ES-I3 (cell line): ENCODE data around the gene ZNF580.

Source experiments
- H3K36me3 ChIP-seq: 2 replicates; pipeline ENCODE4 v1.6.1; 2013; ENCODE audit warnings: mild to moderate bottlenecking, low read length, control low read depth, moderate library complexity; ENCODE audit not compliant: insufficient read depth
- H3K4me1 ChIP-seq: 2 replicates; pipeline ENCODE4 v1.6.1; 2013; ENCODE audit warnings: mild to moderate bottlenecking, control low read depth, low read length; ENCODE audit not compliant: insufficient read depth
- H3K9ac ChIP-seq: 2 replicates; pipeline ENCODE4 v1.6.1; 2013; ENCODE audit warnings: low read depth, mild to moderate bottlenecking, low read length, moderate library complexity
- H3K9me3 ChIP-seq: 2 replicates; pipeline ENCODE4 v1.6.1; 2013; ENCODE audit warnings: mild to moderate bottlenecking, low read length, moderate library complexity; ENCODE audit not compliant: control insufficient read depth, insufficient read depth

Gene ZNF580

GRCh38 chr19:55684946-55685681, 44.3 kb downstream of the ZNF580 start:
- H3K9me3 ChIP-seq, result no peaks in the 10 kb centered on the region
- H3K9ac ChIP-seq, result no peak overlapping the region
- H3K4me1 ChIP-seq, result no peaks in the 10 kb centered on the region
- no peaks in the 10 kb centered on the region; the same call in 1 of the 2 replicates for H3K36me3 ChIP-seq

- H3K9me3 ChIP-seq, result no peaks in the 10 kb centered on the region
- H3K4me1 ChIP-seq, result no peaks in the 10 kb centered on the region
- H3K9ac ChIP-seq, result no peak overlapping the region
- H3K36me3 ChIP-seq, result no peaks in the 10 kb centered on the region; the same call in 1 of the 2 replicates
These were observed 45.0 kb downstream of the ZNF580 start for GRCh38 chr19:55685776-55686175.

- no peak overlapping the region for H3K9ac ChIP-seq
- no peaks in the 10 kb centered on the region for H3K4me1 ChIP-seq
- no peaks in the 10 kb centered on the region; the same call in 1 of the 2 replicates for H3K36me3 ChIP-seq
- H3K9me3 ChIP-seq, result no peaks in the 10 kb centered on the region
These were observed 45.7 kb downstream of the ZNF580 start for GRCh38 chr19:55686311-55687050.

GRCh38 chr19:55687281-55688201, 46.7 kb downstream of the ZNF580 start:
- no peaks in the 10 kb centered on the region; the same call in 1 of the 2 replicates for H3K36me3 ChIP-seq
- no peaks in the 10 kb centered on the region for H3K9me3 ChIP-seq
- no peaks in the 10 kb centered on the region for H3K4me1 ChIP-seq
- no peak overlapping the region for H3K9ac ChIP-seq

- H3K36me3 ChIP-seq, result no peaks in the 10 kb centered on the region; the same call in 1 of the 2 replicates
- no peaks in the 10 kb centered on the region for H3K4me1 ChIP-seq
- H3K9me3 ChIP-seq, result no peaks in the 10 kb centered on the region
- no peak overlapping the region for H3K9ac ChIP-seq
These were observed 47.8 kb downstream of the ZNF580 start for GRCh38 chr19:55688422-55689218.

GRCh38 chr19:55689411-55690108, 48.8 kb downstream of the ZNF580 start:
- Histone ChIP-seq H3K9me3 (no peaks in the 10 kb centered on the region), H3K36me3 (no peaks in the 10 kb centered on the region; the same call in 1 of the 2 replicates), H3K4me1 (no peaks in the 10 kb centered on the region), H3K9ac (no peak overlapping the region)

GRCh38 chr19:55690109-55690768, 49.4 kb downstream of the ZNF580 start:
- Histone ChIP-seq H3K9ac (no peak overlapping the region), H3K36me3 (no peaks in the 10 kb centered on the region; the same call in 1 of the 2 replicates), H3K4me1 (no peaks in the 10 kb centered on the region), H3K9me3 (no peaks in the 10 kb centered on the region)

GRCh38 chr19:55690769-55691545, 50.2 kb downstream of the ZNF580 start:
- no peaks in the 10 kb centered on the region; the same call in 1 of the 2 replicates for H3K36me3 ChIP-seq
- no peaks in the 10 kb centered on the region for H3K4me1 ChIP-seq
- H3K9ac ChIP-seq, result no peak overlapping the region
- H3K9me3 ChIP-seq, result no peaks in the 10 kb centered on the region

GRCh38 chr19:55691561-55692481, 51.0 kb downstream of the ZNF580 start:
- no peaks in the 10 kb centered on the region for H3K4me1 ChIP-seq
- H3K9ac ChIP-seq, result no peak overlapping the region
- no peaks in the 10 kb centered on the region for H3K9me3 ChIP-seq
- no peaks in the 10 kb centered on the region for H3K36me3 ChIP-seq

- H3K9me3 ChIP-seq, result no peaks in the 10 kb centered on the region
- H3K9ac ChIP-seq, result no peak overlapping the region
- H3K36me3 ChIP-seq, result no peaks in the 10 kb centered on the region
- no peaks in the 10 kb centered on the region for H3K4me1 ChIP-seq
These were observed 51.9 kb downstream of the ZNF580 start for GRCh38 chr19:55692681-55693081.
